ENCODE measurements around the gene PGA3.

Gene PGA3

DNA sequence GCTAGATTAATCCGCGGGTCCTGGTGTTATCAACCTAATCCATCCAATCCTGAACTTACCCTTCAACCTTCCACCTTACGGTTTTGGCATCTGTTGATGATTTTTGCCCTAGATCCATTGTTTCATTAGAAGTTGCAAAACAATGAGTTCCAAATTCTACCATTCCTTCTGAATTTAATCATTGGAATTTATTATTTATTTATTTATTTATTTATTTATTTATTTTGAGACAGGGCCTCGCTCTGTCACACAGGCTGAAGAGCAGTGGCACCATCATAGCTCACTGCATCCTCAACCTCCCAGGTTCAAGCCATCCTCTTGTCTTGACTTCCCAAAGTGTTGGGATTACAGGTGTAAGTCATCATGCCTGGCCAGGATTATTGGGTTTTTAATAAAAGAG lies 21.8 kb upstream of the PGA3 start:
- no peak for DNase-seq (ENCODE audit: low read depth in 1 of 2, low spot score in 1 of 2)
- TF ChIP-seq SPI1 (IDR thresholded peaks at IDR 0.05; ENCODE audit: borderline replicate concordance, low read depth) (no peak), GABPA (IDR thresholded peaks at IDR 0.05; ENCODE audit: low read depth) (no peak), POLR2AphosphoS5 (IDR thresholded peaks at IDR 0.05; ENCODE audit: low read depth) (no peak)
- TF ChIP-seq, protein P1, sequence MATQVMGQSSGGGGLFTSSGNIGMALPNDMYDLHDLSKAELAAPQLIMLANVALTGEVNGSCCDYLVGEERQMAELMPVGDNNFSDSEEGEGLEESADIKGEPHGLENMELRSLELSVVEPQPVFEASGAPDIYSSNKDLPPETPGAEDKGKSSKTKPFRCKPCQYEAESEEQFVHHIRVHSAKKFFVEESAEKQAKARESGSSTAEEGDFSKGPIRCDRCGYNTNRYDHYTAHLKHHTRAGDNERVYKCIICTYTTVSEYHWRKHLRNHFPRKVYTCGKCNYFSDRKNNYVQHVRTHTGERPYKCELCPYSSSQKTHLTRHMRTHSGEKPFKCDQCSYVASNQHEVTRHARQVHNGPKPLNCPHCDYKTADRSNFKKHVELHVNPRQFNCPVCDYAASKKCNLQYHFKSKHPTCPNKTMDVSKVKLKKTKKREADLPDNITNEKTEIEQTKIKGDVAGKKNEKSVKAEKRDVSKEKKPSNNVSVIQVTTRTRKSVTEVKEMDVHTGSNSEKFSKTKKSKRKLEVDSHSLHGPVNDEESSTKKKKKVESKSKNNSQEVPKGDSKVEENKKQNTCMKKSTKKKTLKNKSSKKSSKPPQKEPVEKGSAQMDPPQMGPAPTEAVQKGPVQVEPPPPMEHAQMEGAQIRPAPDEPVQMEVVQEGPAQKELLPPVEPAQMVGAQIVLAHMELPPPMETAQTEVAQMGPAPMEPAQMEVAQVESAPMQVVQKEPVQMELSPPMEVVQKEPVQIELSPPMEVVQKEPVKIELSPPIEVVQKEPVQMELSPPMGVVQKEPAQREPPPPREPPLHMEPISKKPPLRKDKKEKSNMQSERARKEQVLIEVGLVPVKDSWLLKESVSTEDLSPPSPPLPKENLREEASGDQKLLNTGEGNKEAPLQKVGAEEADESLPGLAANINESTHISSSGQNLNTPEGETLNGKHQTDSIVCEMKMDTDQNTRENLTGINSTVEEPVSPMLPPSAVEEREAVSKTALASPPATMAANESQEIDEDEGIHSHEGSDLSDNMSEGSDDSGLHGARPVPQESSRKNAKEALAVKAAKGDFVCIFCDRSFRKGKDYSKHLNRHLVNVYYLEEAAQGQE (IDR thresholded peaks at IDR 0.05; ENCODE audit: insufficient replicate concordance, low read depth) = no peak
- TF ChIP-seq, protein P2, sequence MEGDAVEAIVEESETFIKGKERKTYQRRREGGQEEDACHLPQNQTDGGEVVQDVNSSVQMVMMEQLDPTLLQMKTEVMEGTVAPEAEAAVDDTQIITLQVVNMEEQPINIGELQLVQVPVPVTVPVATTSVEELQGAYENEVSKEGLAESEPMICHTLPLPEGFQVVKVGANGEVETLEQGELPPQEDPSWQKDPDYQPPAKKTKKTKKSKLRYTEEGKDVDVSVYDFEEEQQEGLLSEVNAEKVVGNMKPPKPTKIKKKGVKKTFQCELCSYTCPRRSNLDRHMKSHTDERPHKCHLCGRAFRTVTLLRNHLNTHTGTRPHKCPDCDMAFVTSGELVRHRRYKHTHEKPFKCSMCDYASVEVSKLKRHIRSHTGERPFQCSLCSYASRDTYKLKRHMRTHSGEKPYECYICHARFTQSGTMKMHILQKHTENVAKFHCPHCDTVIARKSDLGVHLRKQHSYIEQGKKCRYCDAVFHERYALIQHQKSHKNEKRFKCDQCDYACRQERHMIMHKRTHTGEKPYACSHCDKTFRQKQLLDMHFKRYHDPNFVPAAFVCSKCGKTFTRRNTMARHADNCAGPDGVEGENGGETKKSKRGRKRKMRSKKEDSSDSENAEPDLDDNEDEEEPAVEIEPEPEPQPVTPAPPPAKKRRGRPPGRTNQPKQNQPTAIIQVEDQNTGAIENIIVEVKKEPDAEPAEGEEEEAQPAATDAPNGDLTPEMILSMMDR (IDR thresholded peaks at IDR 0.05; ENCODE audit: insufficient read depth, low read length) = no peak
- Histone ChIP-seq H3K27ac (replicated peaks) (no peak overlapping the region), H3K4me3 (replicated peaks; ENCODE audit: insufficient read depth, low read length) (no peak overlapping the region), H3K27me3 (ENCODE audit: insufficient read depth, poor library complexity, severe bottlenecking) (no peaks in the 10 kb centered on the region)

DNA sequence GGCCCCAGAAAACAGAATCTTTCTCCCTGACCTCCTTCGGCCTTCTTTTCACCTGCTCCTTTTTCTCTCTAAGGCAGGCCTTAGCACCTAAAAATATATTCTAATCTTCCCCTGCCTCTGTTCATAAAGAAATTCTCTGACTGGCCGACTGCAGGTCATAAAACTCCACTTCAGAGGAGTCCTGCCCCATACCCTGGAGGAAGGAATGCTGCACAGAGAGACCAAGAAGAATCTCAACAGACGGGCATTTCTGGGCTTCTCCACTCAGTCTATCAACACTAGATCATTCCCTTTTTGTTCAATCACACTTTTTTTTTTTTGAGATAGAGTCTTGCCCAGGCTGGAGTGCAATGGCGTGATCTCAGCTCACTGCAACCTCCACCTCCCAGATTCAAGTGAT lies 19.7 kb upstream of the PGA3 start:
- no peak for DNase-seq (ENCODE audit: low read depth in 1 of 2, low spot score in 1 of 2)
- Histone ChIP-seq H3K27ac (replicated peaks) (no peak overlapping the region), H3K4me3 (replicated peaks; ENCODE audit: insufficient read depth, low read length) (no peak overlapping the region), H3K27me3 (ENCODE audit: insufficient read depth, poor library complexity, severe bottlenecking) (no peaks in the 10 kb centered on the region)
- TF ChIP-seq, protein P1 (IDR thresholded peaks at IDR 0.05; ENCODE audit: insufficient replicate concordance, low read depth) = no peak
- TF ChIP-seq, protein P2 (IDR thresholded peaks at IDR 0.05; ENCODE audit: insufficient read depth, low read length) = no peak
- TF ChIP-seq GABPA (IDR thresholded peaks at IDR 0.05; ENCODE audit: low read depth) (no peak), POLR2AphosphoS5 (IDR thresholded peaks at IDR 0.05; ENCODE audit: low read depth) (no peak), SPI1 (IDR thresholded peaks at IDR 0.05; ENCODE audit: borderline replicate concordance, low read depth) (no peak)

DNA sequence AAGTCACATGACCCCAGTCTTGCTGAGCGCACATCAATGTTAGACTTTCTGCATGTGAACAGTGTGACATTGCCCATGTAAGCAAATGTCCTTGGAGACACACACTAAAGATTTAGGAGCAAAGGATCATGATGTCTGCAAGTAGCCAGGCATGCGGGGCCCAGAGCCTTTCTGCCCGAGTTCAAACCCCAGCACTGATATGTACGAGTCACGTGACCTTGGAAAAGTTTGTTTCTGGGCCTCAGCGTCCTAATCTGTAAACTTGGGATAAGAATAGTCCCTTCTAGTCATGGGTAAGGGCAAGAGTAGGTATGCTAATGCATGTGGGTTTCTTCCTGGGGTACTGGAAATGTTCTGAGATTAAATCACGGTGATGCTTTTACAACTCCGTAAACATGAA lies 16.8 kb upstream of the PGA3 start:
- no peaks in the 10 kb centered on the region for H3K27me3 ChIP-seq (ENCODE audit: insufficient read depth, poor library complexity, severe bottlenecking)
- DNase-seq (ENCODE audit: low read depth in 1 of 2, low spot score in 1 of 2) = no peak
- TF ChIP-seq, protein P1 (IDR thresholded peaks at IDR 0.05; ENCODE audit: insufficient replicate concordance, low read depth) = no peak
- TF ChIP-seq POLR2AphosphoS5 (IDR thresholded peaks at IDR 0.05; ENCODE audit: low read depth) = no peak
- no peak overlapping the region for H3K27ac ChIP-seq (replicated peaks)
- H3K4me3 ChIP-seq (replicated peaks; ENCODE audit: insufficient read depth, low read length) = no peak overlapping the region

Data from HL-60 (cell line).